ENCODE results near the gene PNMA8B. TPM values are rescaled to one million over a fixed set of nuclear protein-coding genes. Genes with fewer than 3 reads are reported as not detected.

The PNMA8B gene
- polyA plus RNA-seq, 1 experiment: 0.17 TPM

- Histone ChIP-seq H3K36me3 (ENCODE audit: control insufficient read depth, insufficient read depth, low read length) (no peaks in the 10 kb centered on the region), H3K27me3 (ENCODE audit: control insufficient read depth, insufficient read depth, low read length) (peaks cover 3% of the 10 kb centered on the region; the same call in 1 of the 2 replicates), H3K4me3 (ENCODE audit: low read depth, low read length) (no peak overlapping the region)
- ChIA-PET POLR2A (no interaction called here), CTCF (interaction anchor here (0.5 to 7.4 kb wide), 11 partner anchors 10 to 246 kb away, joined by 3 to 82 read pairs (median 7); no protein-coding TSS in a partner anchor)
- TF ChIP-seq CTCF (IDR thresholded peaks at IDR 0.05; ENCODE audit: insufficient read depth, low read depth, low read length): no peak
- no peak for DNase-seq (ENCODE audit: low read depth)
Measured at GRCh38 chr19:46511237-46511636, 15.6 kb upstream of the PNMA8B start.

- ChIA-PET CTCF (interaction anchor here (0.6 to 2.5 kb wide), 11 partner anchors 13 to 431 kb away, joined by 3 to 9 read pairs (median 4); no protein-coding TSS in a partner anchor), POLR2A (no interaction called here)
- no peak overlapping the region for H3K4me3 ChIP-seq (ENCODE audit: low read depth, low read length)
- no peak for DNase-seq (ENCODE audit: low read depth)
- peaks cover 4% of the 10 kb centered on the region; the same call in 1 of the 2 replicates for H3K27me3 ChIP-seq (ENCODE audit: control insufficient read depth, insufficient read depth, low read length)
- H3K36me3 ChIP-seq (ENCODE audit: control insufficient read depth, insufficient read depth, low read length): no peaks in the 10 kb centered on the region
- TF ChIP-seq CTCF (IDR thresholded peaks at IDR 0.05; ENCODE audit: insufficient read depth, low read depth, low read length): no peak
Measured at GRCh38 chr19:46508206-46508605, 12.5 kb upstream of the PNMA8B start.

- ChIA-PET CTCF (interaction anchor here (1.4 to 2.5 kb wide), 3 partner anchors 11 to 109 kb away, joined by 5 to 21 read pairs (median 6); no protein-coding TSS in a partner anchor), POLR2A (no interaction called here)
- TF ChIP-seq CTCF (IDR thresholded peaks at IDR 0.05; ENCODE audit: insufficient read depth, low read depth, low read length): no peak
- H3K4me3 ChIP-seq (ENCODE audit: low read depth, low read length): no peak overlapping the region
- H3K27me3 ChIP-seq (ENCODE audit: control insufficient read depth, insufficient read depth, low read length): peaks cover 2% of the 10 kb centered on the region; the same call in 1 of the 2 replicates
- no peak for DNase-seq (ENCODE audit: low read depth)
- no peaks in the 10 kb centered on the region for H3K36me3 ChIP-seq (ENCODE audit: control insufficient read depth, insufficient read depth, low read length)
Measured at GRCh38 chr19:46503848-46504453, 8.3 kb upstream of the PNMA8B start.

- CTCF ChIA-PET: interaction anchor here (1.9 to 3.0 kb wide), 2 partner anchors 11 to 13 kb away, joined by 5 to 8 read pairs; no protein-coding TSS in a partner anchor
- Histone ChIP-seq H3K27me3 (ENCODE audit: control insufficient read depth, insufficient read depth, low read length) (peaks cover 2% of the 10 kb centered on the region; the same call in 1 of the 2 replicates), H3K4me3 (ENCODE audit: low read depth, low read length) (no peak overlapping the region), H3K36me3 (ENCODE audit: control insufficient read depth, insufficient read depth, low read length) (no peaks in the 10 kb centered on the region)
- POLR2A ChIA-PET: no interaction called here
- DNase-seq (ENCODE audit: low read depth): no peak
- no peak for TF ChIP-seq CTCF (IDR thresholded peaks at IDR 0.05; ENCODE audit: insufficient read depth, low read depth, low read length)
Measured at GRCh38 chr19:46502891-46503290, 7.2 kb upstream of the PNMA8B start.

GRCh38 chr19:46499692-46500091 is 4.0 kb upstream of the PNMA8B start:
- no peak for TF ChIP-seq CTCF (IDR thresholded peaks at IDR 0.05; ENCODE audit: insufficient read depth, low read depth, low read length)
- Histone ChIP-seq H3K4me3 (ENCODE audit: low read depth, low read length) (no peak overlapping the region), H3K27me3 (ENCODE audit: control insufficient read depth, insufficient read depth, low read length) (peaks cover 3% of the 10 kb centered on the region), H3K36me3 (ENCODE audit: control insufficient read depth, insufficient read depth, low read length) (no peaks in the 10 kb centered on the region)
- POLR2A ChIA-PET: no interaction called here
- CTCF ChIA-PET: interaction anchor here (0.8 to 1.5 kb wide), 2 partner anchors 103 to 219 kb away, joined by 3 to 5 read pairs; no protein-coding TSS in a partner anchor
- DNase-seq (ENCODE audit: low read depth): no peak
